Measurements from ENCODE around the gene PC. TPM values are rescaled to one million over a fixed set of nuclear protein-coding genes. Genes with fewer than 3 reads are reported as not detected.
"Not testable (repeated sequence)": the region's sequence is repeated elsewhere in the genome, so short reads cannot be mapped to it uniquely, and the experiment has no call there.

The PC gene
- total RNA-seq (10 to 100 TPM in 1 of 5 donors, 1 to 10 TPM in 4; 6.2 to 10.0 (median 7.4) TPM), total RNA-seq (3.6 to 21.5 (median 6.5) reads per million in 29 experiments)
- 4.0 TPM for total RNA-seq (2013)

GRCh38 chr11:66958232-66958955 is at the start of gene PC:
TSS of gene PC (minus strand) at chr11:66958383. CDS start at chr11:66872159, 86,224 bp downstream.
- under 1% methylated on average over 74 of the region's 74 CpGs for WGBS (ENCODE audit: insufficient coverage)
- peaks cover 17 to 31% (median 23%) of the 10 kb centered on the region in 3 donors for H3K4me1 Mint-ChIP-seq

GRCh38 chr11:67007126-67007525 is 48.9 kb upstream of the PC start:
- Mint-ChIP-seq H3K9me3 (no peaks in the 10 kb centered on the region), H3K27me3 (peaks cover 0 to 4% of the 10 kb centered on the region in 2 donors), H3K4me1 (peaks cover 2 to 10% (median 4%) of the 10 kb centered on the region in 3 donors), H3K27ac (no peak overlapping the region), H3K4me3 (no peak overlapping the region), H3K36me3 (no peaks in the 10 kb centered on the region)
- 90% methylated on average over 2 of the region's 7 CpGs for WGBS (ENCODE audit: insufficient coverage)
- no peaks in the 10 kb centered on the region for H3K4me1 ChIP-seq (ENCODE audit: control insufficient read depth in 1 of 2, extremely low read depth in 1 of 2, insufficient read depth in 2 of 2, low read length in 2 of 2)
- peaks cover 0 to 10% of the 10 kb centered on the region in 2 experiments for H3K27me3 ChIP-seq (replicated peaks in 1 of 2; ENCODE audit: control insufficient read depth in 2 of 2, extremely low read depth in 1 of 2, insufficient read depth in 2 of 2, low read length in 1 of 2)
- CTCF ChIA-PET = interaction anchor here in 1 of 2 donors (1.0 kb wide), 1 partner anchor 16 kb away, joined by 3 read pairs; no protein-coding TSS in a partner anchor
- POLR2A ChIA-PET = interaction anchor here in 1 of 2 donors (0.5 kb wide), 1 partner anchor 366 kb away, joined by 6 read pairs; the partner anchor contains the start of gene CLCF1
- no peak overlapping the region for H3K4me3 ChIP-seq (ENCODE audit: control insufficient read depth in 1 of 2, extremely low read depth in 1 of 2, low read length in 1 of 2)
- H3K27ac ChIP-seq (ENCODE audit: low read length) = no peak overlapping the region
- ATAC-seq (replicated peaks in 1 of 4) (no peak), DNase-seq (no peak)
- H3K9me3 ChIP-seq = no peaks in the 10 kb centered on the region
- H3K36me3 ChIP-seq (ENCODE audit: control insufficient read depth in 2 of 2, extremely low read depth in 1 of 2, insufficient read depth in 1 of 2, low read length in 1 of 2) = no peaks in the 10 kb centered on the region

More at GRCh38 chr11:66958232-66958955, at the start of gene PC:
- Histone ChIP-seq H3K27me3 (replicated peaks in 1 of 2; ENCODE audit: control insufficient read depth in 2 of 2, extremely low read depth in 1 of 2, insufficient read depth in 2 of 2, low read length in 1 of 2) (peaks cover 0 to 2% of the 10 kb centered on the region in 2 experiments), H3K9me3 (no peaks in the 10 kb centered on the region), H3K4me3 (ENCODE audit: control insufficient read depth in 1 of 2, extremely low read depth in 1 of 2, low read length in 1 of 2) (peak within 1 kb of the TSS; percentile 51 to 67), H3K27ac (ENCODE audit: low read length) (peak within 1 kb of the TSS; percentile 3), H3K36me3 (ENCODE audit: control insufficient read depth in 2 of 2, extremely low read depth in 1 of 2, insufficient read depth in 1 of 2, low read length in 1 of 2) (no peaks in the 10 kb centered on the region), H3K4me1 (ENCODE audit: control insufficient read depth in 1 of 2, extremely low read depth in 1 of 2, insufficient read depth in 2 of 2, low read length in 2 of 2) (peaks cover 2 to 22% of the 10 kb centered on the region in 2 experiments)
- Mint-ChIP-seq H3K9me3 (no peaks in the 10 kb centered on the region), H3K27me3 (peaks cover 0 to 5% of the 10 kb centered on the region in 2 donors), H3K36me3 (no peaks in the 10 kb centered on the region), H3K4me3 (peak within 1 kb of the TSS; percentile 79 to 83 (median 81)), H3K27ac (peak within 1 kb of the TSS; percentile 67 to 87)
- POLR2A ChIA-PET = no interaction called here
- CTCF ChIA-PET = interaction anchor here in 1 of 2 donors (0.6 to 1.0 kb wide), 3 partner anchors 11 to 304 kb away, joined by 3 read pairs; no protein-coding TSS in a partner anchor
- DNase-seq (peak; percentile 92 to 98 (median 95)), ATAC-seq (replicated peaks in 1 of 4) (peak; percentile 95 to 97 (median 96))

GRCh38 chr11:67006029-67006884 is 48.1 kb upstream of the PC start:
- peaks cover 0 to 10% of the 10 kb centered on the region in 2 experiments for H3K27me3 ChIP-seq (replicated peaks in 1 of 2; ENCODE audit: control insufficient read depth in 2 of 2, extremely low read depth in 1 of 2, insufficient read depth in 2 of 2, low read length in 1 of 2)
- Mint-ChIP-seq H3K36me3 (no peaks in the 10 kb centered on the region), H3K4me1 (peaks cover 2 to 10% (median 4%) of the 10 kb centered on the region in 3 donors), H3K9me3 (no peaks in the 10 kb centered on the region), H3K27ac (peak overlapping the region in 1 of 2 donors; percentile 45), H3K4me3 (no peak overlapping the region), H3K27me3 (peaks cover 0 to 4% of the 10 kb centered on the region in 2 donors)
- DNase-seq (peak in 9 of 35 experiments; percentile 6 to 37 (median 12)), ATAC-seq (replicated peaks in 1 of 4) (peak in 2 of 4 experiments; percentile 26 to 44)
- no peak overlapping the region for H3K4me3 ChIP-seq (ENCODE audit: control insufficient read depth in 1 of 2, extremely low read depth in 1 of 2, low read length in 1 of 2)
- no peaks in the 10 kb centered on the region for H3K9me3 ChIP-seq
- no peak overlapping the region for H3K27ac ChIP-seq (ENCODE audit: low read length)
- no peaks in the 10 kb centered on the region for H3K36me3 ChIP-seq (ENCODE audit: control insufficient read depth in 2 of 2, extremely low read depth in 1 of 2, insufficient read depth in 1 of 2, low read length in 1 of 2)
- no peaks in the 10 kb centered on the region for H3K4me1 ChIP-seq (ENCODE audit: control insufficient read depth in 1 of 2, extremely low read depth in 1 of 2, insufficient read depth in 2 of 2, low read length in 2 of 2)
- 88% methylated on average over 4 of the region's 14 CpGs for WGBS (ENCODE audit: insufficient coverage)
- CTCF ChIA-PET = interaction anchor here in 1 of 2 donors (0.6 to 1.0 kb wide), 2 partner anchors 15 to 19 kb away, joined by 3 to 6 read pairs; no protein-coding TSS in a partner anchor
- POLR2A ChIA-PET = interaction anchor here in 1 of 2 donors (0.7 kb wide), 1 partner anchor 1808 kb away, joined by 16 read pairs; no protein-coding TSS in a partner anchor

- H3K9me3 Mint-ChIP-seq; H3K9me3 ChIP-seq; DNase-seq; H3K4me3 ChIP-seq (ENCODE audit: control insufficient read depth in 1 of 2, extremely low read depth in 1 of 2, low read length in 1 of 2); H3K27me3 Mint-ChIP-seq; CTCF ChIA-PET; H3K36me3 Mint-ChIP-seq; H3K27me3 ChIP-seq (replicated peaks in 1 of 2; ENCODE audit: control insufficient read depth in 2 of 2, extremely low read depth in 1 of 2, insufficient read depth in 2 of 2, low read length in 1 of 2); H3K27ac ChIP-seq (ENCODE audit: low read length); ATAC-seq (replicated peaks in 1 of 4); H3K4me1 ChIP-seq (ENCODE audit: control insufficient read depth in 1 of 2, extremely low read depth in 1 of 2, insufficient read depth in 2 of 2, low read length in 2 of 2); H3K4me1 Mint-ChIP-seq; H3K4me3 Mint-ChIP-seq; H3K36me3 ChIP-seq (ENCODE audit: control insufficient read depth in 2 of 2, extremely low read depth in 1 of 2, insufficient read depth in 1 of 2, low read length in 1 of 2); H3K27ac Mint-ChIP-seq: not testable (repeated sequence)
- WGBS (ENCODE audit: insufficient coverage) = 90% methylated on average over 5 of the region's 8 CpGs
- POLR2A ChIA-PET = interaction anchor here in 1 of 2 donors (0.7 kb wide), 1 partner anchor 1807 kb away, joined by 16 read pairs; no protein-coding TSS in a partner anchor
Measured at GRCh38 chr11:67005200-67005599, 47.0 kb upstream of the PC start.

GRCh38 chr11:67002921-67003411 is 44.8 kb upstream of the PC start:
- no peak overlapping the region for H3K27ac ChIP-seq (ENCODE audit: low read length)
- DNase-seq (no peak), ATAC-seq (replicated peaks in 1 of 4) (no peak)
- H3K27ac Mint-ChIP-seq = no peak overlapping the region
- H3K9me3 Mint-ChIP-seq = no peaks in the 10 kb centered on the region
- peaks cover 0 to 10% of the 10 kb centered on the region in 2 experiments for H3K27me3 ChIP-seq (replicated peaks in 1 of 2; ENCODE audit: control insufficient read depth in 2 of 2, extremely low read depth in 1 of 2, insufficient read depth in 2 of 2, low read length in 1 of 2)
- CTCF ChIA-PET = no interaction called here
- no peaks in the 10 kb centered on the region for H3K36me3 ChIP-seq (ENCODE audit: control insufficient read depth in 2 of 2, extremely low read depth in 1 of 2, insufficient read depth in 1 of 2, low read length in 1 of 2)
- no peak overlapping the region for H3K4me3 Mint-ChIP-seq
- WGBS (ENCODE audit: insufficient coverage) = 85% methylated on average over 4 of the region's 5 CpGs
- no peaks in the 10 kb centered on the region for H3K36me3 Mint-ChIP-seq
- peaks cover 2 to 10% (median 4%) of the 10 kb centered on the region in 3 donors for H3K4me1 Mint-ChIP-seq
- H3K4me1 ChIP-seq (ENCODE audit: control insufficient read depth in 1 of 2, extremely low read depth in 1 of 2, insufficient read depth in 2 of 2, low read length in 2 of 2) = no peaks in the 10 kb centered on the region
- POLR2A ChIA-PET = no interaction called here
- H3K9me3 ChIP-seq = no peaks in the 10 kb centered on the region
- peaks cover 0 to 5% of the 10 kb centered on the region in 2 donors for H3K27me3 Mint-ChIP-seq
- no peak overlapping the region for H3K4me3 ChIP-seq (ENCODE audit: control insufficient read depth in 1 of 2, extremely low read depth in 1 of 2, low read length in 1 of 2)
